Measurements from ENCODE around the gene DLK2. TPM values are rescaled to one million over a fixed set of nuclear protein-coding genes. Genes with fewer than 3 reads are reported as not detected.

The DLK2 gene
- total RNA-seq, 2 experiments from 2014 or later = not detected

DNA sequence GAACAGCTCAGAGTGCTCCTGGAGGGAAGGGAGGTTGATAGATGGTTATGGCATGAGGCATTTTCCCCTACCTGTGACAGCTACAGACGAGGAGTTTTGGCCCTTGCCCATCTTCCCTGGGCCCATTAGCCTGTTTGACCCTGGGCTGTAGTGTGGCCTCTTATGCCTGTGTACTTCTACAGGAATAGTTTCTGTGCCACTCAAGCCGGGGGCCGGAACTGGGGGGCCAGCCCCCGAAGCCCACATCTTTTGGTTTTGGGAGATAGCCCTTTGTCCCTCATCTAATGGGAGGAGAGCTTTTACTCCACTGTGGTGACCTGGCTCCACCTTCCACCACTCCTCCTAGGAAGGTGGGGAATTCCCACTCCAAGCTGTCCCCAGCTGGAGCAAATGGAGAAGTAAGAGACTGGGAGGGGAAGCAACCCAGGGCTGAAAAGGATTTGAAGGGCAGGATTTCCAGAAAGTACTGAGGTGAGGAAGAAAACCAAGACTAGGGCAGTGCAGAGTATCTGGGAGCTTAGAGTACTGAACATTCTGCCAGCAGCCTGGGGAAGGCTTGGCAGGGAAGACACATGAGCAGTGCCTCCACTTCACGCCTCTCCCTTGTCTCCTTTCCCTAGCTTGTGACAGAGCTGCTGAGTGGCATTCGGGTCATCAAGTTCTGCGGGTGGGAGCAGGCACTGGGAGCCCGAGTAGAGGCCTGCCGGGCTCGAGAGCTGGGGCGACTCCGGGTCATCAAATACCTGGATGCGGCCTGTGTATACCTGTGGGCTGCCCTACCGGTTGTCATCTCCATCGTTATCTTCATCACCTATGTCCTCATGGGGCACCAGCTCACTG, 21.1 kb downstream of the DLK2 start:
- POLR2A ChIA-PET = interaction anchor here (0.5 to 1.0 kb wide), 2 partner anchors 9 to 41 kb away, joined by 3 read pairs; no protein-coding TSS in a partner anchor
- no TSS peak for BruUV-seq (replicated peaks)
- CTCF ChIA-PET (ENCODE audit: unreplicated experiment) = no interaction called here
- H3K79me2 ChIP-seq (ENCODE audit: insufficient read depth, low read depth, low read length) = 0 out of 2 replicates have a peak, but pooled peaks cover 5% of the 10 kb centered on the region
- H3K36me3 ChIP-seq (ENCODE audit: insufficient read depth, low read length) = peaks cover 13% of the 10 kb centered on the region
- H3K4me1 ChIP-seq (ENCODE audit: insufficient read depth, low read length, poor library complexity, severe bottlenecking) = peaks cover 5% of the 10 kb centered on the region
- H3K9me2 ChIP-seq (ENCODE audit: insufficient read depth, low read length) = no peaks in the 10 kb centered on the region
- no peak overlapping the region for H3K4me3 ChIP-seq (ENCODE audit: low read depth, low read length, poor library complexity, severe bottlenecking)
- H3K4me2 ChIP-seq (ENCODE audit: low read length) = no peak overlapping the region
- DNase-seq (ENCODE audit: low spot score) = no peak
- H2AFZ ChIP-seq (ENCODE audit: low read length) = no peak overlapping the region
- TF ChIP-seq, protein P1, sequence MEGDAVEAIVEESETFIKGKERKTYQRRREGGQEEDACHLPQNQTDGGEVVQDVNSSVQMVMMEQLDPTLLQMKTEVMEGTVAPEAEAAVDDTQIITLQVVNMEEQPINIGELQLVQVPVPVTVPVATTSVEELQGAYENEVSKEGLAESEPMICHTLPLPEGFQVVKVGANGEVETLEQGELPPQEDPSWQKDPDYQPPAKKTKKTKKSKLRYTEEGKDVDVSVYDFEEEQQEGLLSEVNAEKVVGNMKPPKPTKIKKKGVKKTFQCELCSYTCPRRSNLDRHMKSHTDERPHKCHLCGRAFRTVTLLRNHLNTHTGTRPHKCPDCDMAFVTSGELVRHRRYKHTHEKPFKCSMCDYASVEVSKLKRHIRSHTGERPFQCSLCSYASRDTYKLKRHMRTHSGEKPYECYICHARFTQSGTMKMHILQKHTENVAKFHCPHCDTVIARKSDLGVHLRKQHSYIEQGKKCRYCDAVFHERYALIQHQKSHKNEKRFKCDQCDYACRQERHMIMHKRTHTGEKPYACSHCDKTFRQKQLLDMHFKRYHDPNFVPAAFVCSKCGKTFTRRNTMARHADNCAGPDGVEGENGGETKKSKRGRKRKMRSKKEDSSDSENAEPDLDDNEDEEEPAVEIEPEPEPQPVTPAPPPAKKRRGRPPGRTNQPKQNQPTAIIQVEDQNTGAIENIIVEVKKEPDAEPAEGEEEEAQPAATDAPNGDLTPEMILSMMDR (conservative IDR thresholded peaks at IDR 0.05; ENCODE audit: low read length) = no peak
- intact Hi-C loops (cut with micrococcal nuclease; ENCODE audit: unreplicated experiment) = no loop called here
- H3K27ac ChIP-seq (ENCODE audit: low read depth, low read length, poor library complexity, severe bottlenecking) = no peak overlapping the region
- no peaks in the 10 kb centered on the region for H3K9me3 ChIP-seq (ENCODE audit: low read length)
- H4K20me1 ChIP-seq (ENCODE audit: insufficient read depth, low read length) = no peaks in the 10 kb centered on the region

DNA sequence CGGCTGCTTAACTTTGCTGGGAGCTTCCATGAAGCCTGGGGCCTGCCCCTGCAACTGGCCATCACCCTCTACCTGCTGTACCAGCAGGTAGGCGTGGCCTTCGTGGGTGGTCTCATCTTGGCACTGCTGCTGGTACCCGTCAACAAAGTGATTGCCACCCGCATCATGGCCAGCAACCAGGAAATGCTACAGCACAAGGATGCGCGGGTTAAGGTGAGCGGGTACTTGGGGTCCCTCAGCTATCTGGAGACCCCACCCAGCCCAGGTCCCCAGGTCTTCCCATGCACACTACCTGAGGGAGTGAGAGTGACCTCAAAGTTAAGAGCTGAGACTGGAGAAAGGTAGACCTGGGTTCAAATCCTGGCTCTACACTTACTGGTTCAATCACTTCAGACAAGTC, 22.2 kb downstream of the DLK2 start:
- Histone ChIP-seq H3K9me2 (ENCODE audit: insufficient read depth, low read length) (no peaks in the 10 kb centered on the region), H3K79me2 (ENCODE audit: insufficient read depth, low read depth, low read length) (peaks cover 13% of the 10 kb centered on the region; the same call in 1 of the 2 replicates), H3K27ac (ENCODE audit: low read depth, low read length, poor library complexity, severe bottlenecking) (no peak overlapping the region), H2AFZ (ENCODE audit: low read length) (no peak overlapping the region), H4K20me1 (ENCODE audit: insufficient read depth, low read length) (no peaks in the 10 kb centered on the region), H3K4me3 (ENCODE audit: low read depth, low read length, poor library complexity, severe bottlenecking) (no peak overlapping the region), H3K4me1 (ENCODE audit: insufficient read depth, low read length, poor library complexity, severe bottlenecking) (peaks cover 15% of the 10 kb centered on the region), H3K9me3 (ENCODE audit: low read length) (no peaks in the 10 kb centered on the region), H3K4me2 (ENCODE audit: low read length) (no peak overlapping the region), H3K36me3 (ENCODE audit: insufficient read depth, low read length) (peaks cover 12% of the 10 kb centered on the region)
- no TSS peak for BruUV-seq (replicated peaks)
- ChIA-PET POLR2A (interaction anchor here (0.5 to 1.0 kb wide), 2 partner anchors 10 to 111 kb away, joined by 3 read pairs; no protein-coding TSS in a partner anchor), CTCF (ENCODE audit: unreplicated experiment) (no interaction called here)
- no peak for DNase-seq (ENCODE audit: low spot score)
- TF ChIP-seq EZH2phosphoT487 (IDR thresholded peaks at IDR 0.05; ENCODE audit: borderline replicate concordance, low read depth, low read length) = no peak
- TF ChIP-seq, protein P1 (conservative IDR thresholded peaks at IDR 0.05; ENCODE audit: low read length) = no peak
- intact Hi-C loops (cut with micrococcal nuclease; ENCODE audit: unreplicated experiment) = no loop called here

All from OCI-LY7 (cell line).